Kidney (tissue), 14 donors: ENCODE measurements around the gene GNG5. TPM values are rescaled to one million over a fixed set of nuclear protein-coding genes. Genes with fewer than 3 reads are reported as not detected.

Source experiments
- DNase-seq, 5 donors: peaks; one replicate each; pipeline ENCODE4 v3.0.0-alpha.2; 2013 to 2020
- FAIRE-seq: peaks from 2 replicates; lab custom pipeline; 2012; peaks lifted over from hg19 to GRCh38; lab: Jason Lieb, UNC
- H3K27ac ChIP-seq, 2 donors: one replicate each; pipeline ENCODE4 v1.7.0; 2013; ENCODE audit warnings: low read depth in 2 of 2, low read length in 2 of 2, inconsistent platforms in 1 of 2
- H3K27me3 ChIP-seq: one replicate; pipeline ENCODE4 v1.7.1; 2013; ENCODE audit warnings: low read length, inconsistent platforms; ENCODE audit not compliant: control insufficient read depth, insufficient read depth
- H3K36me3 ChIP-seq, 3 donors: one replicate each; pipeline versions ENCODE4 v1.7.0 to v1.7.1; 2013; ENCODE audit warnings: low read length in 3 of 3, control low read depth in 1 of 3, inconsistent platforms in 1 of 3; ENCODE audit not compliant: insufficient read depth in 3 of 3, control insufficient read depth in 2 of 3
- H3K4me1 ChIP-seq, 3 donors: one replicate each; pipeline versions ENCODE4 v1.7.0 to v1.7.1; 2013; ENCODE audit warnings: low read length in 3 of 3, inconsistent platforms in 1 of 3, low read depth in 1 of 3; ENCODE audit not compliant: control insufficient read depth in 2 of 3, insufficient read depth in 2 of 3
- H3K4me3 ChIP-seq, 3 donors: one replicate each; pipeline versions ENCODE4 v1.7.0 to v1.8.1; 2013; ENCODE audit warnings: low read length in 3 of 3, control low read depth in 1 of 3, inconsistent platforms in 1 of 3
- H3K9ac ChIP-seq, 3 donors: one replicate each; pipeline versions ENCODE4 v1.7.0 to v1.7.1; 2013; ENCODE audit warnings: low read length in 3 of 3, control low read depth in 1 of 3, inconsistent platforms in 1 of 3
- H3K9me3 ChIP-seq, 3 donors: one replicate each; pipeline versions ENCODE4 v1.7.0 to v1.7.1; 2013; ENCODE audit warnings: low read length in 3 of 3, control low read depth in 1 of 3, inconsistent platforms in 1 of 3; ENCODE audit not compliant: control insufficient read depth in 2 of 3, insufficient read depth in 1 of 3
- CTCF ChIP-seq: IDR thresholded peaks from 3 replicates; pipeline ENCODE4 v1.5.1; 2012; ENCODE audit warnings: mild to moderate bottlenecking, moderate library complexity, borderline replicate concordance; ENCODE audit not compliant: insufficient read depth; ENCODE audit errors: extremely low read depth
- intact Hi-C: fragments of 100-400 bp; cut with DNase I; formaldehyde crosslinking; loops from one replicate; pipeline ENCODE4 v1.11.1; 2022
- polyA plus RNA-seq: library from polyadenylated mRNA; stranded (reverse); fragments of 350-450 nt; fragmentation: Illumina TruSeq; extraction: RNeasy Lipid Tissue Mini Kit (QIAGEN cat#74804); gene quantifications from one replicate; pipeline ENCODE4 v1.2.3, GENCODE V29; 2014; ENCODE audit warnings: low read depth, low replicate concordance; ENCODE audit not compliant: insufficient read depth
- total RNA-seq: library from RNA; stranded (reverse); fragmentation: NEBNext Ultra II Directional; extraction: Animal tissue kit (Norgen Biotek cat#: 25700); gene quantifications from one replicate; pipeline ENCODE4 v1.2.1, GENCODE V29; 2021
- donor health status: control.
- donor health status: control.
- donor health status: control.
- donor health status: control.
- donor health status: control.
- donor health status: DM: yes; HTN: yes; CAD: no.
- donor health status: Normal renal cell carcinoma (clear cell type).

Gene GNG5
- total and polyA plus RNA-seq, 2 donors from 2014 or later, result 87.9 to 304 TPM

- Histone ChIP-seq H3K9me3 (no peaks in the 10 kb centered on the region), H3K4me3 (no peak overlapping the region), H3K27me3 (no peaks in the 10 kb centered on the region), H3K36me3 (peaks cover 9 to 25% (median 11%) of the 10 kb centered on the region in 3 donors), H3K4me1 (peaks cover 0 to 2% (median 0%) of the 10 kb centered on the region in 3 donors), H3K27ac (no peak overlapping the region), H3K9ac (no peak overlapping the region)
- no peak for FAIRE-seq
- no peak for DNase-seq
- TF ChIP-seq CTCF, result no peak
- intact Hi-C loops, result no loop called here
These were observed 9.9 kb downstream of the GNG5 start for GRCh38 chr1:84496498-84496897.

GRCh38 chr1:84493747-84494146, 12.6 kb downstream of the GNG5 start:
- H3K4me3 ChIP-seq, result no peak overlapping the region
- H3K9ac ChIP-seq, result no peak overlapping the region
- DNase-seq, result no peak
- FAIRE-seq, result no peak
- H3K4me1 ChIP-seq, result no peaks in the 10 kb centered on the region
- H3K27ac ChIP-seq, result no peak overlapping the region
- intact Hi-C loops, result no loop called here
- H3K9me3 ChIP-seq, result no peaks in the 10 kb centered on the region
- H3K27me3 ChIP-seq, result no peaks in the 10 kb centered on the region
- TF ChIP-seq CTCF, result no peak
- H3K36me3 ChIP-seq, result peaks cover 6 to 39% (median 14%) of the 10 kb centered on the region in 3 donors

GRCh38 chr1:84492726-84493125, 13.7 kb downstream of the GNG5 start:
- Histone ChIP-seq H3K27me3 (no peaks in the 10 kb centered on the region), H3K4me1 (no peaks in the 10 kb centered on the region), H3K27ac (no peak overlapping the region), H3K36me3 (peaks cover 4 to 29% (median 14%) of the 10 kb centered on the region in 3 donors), H3K9ac (no peak overlapping the region), H3K4me3 (no peak overlapping the region), H3K9me3 (no peaks in the 10 kb centered on the region)
- FAIRE-seq, result no peak
- DNase-seq, result no peak
- intact Hi-C loops, result no loop called here
- no peak for TF ChIP-seq CTCF

GRCh38 chr1:84489766-84490165, 16.6 kb downstream of the GNG5 start:
- H3K9me3 ChIP-seq, result no peaks in the 10 kb centered on the region
- intact Hi-C loops, result no loop called here
- no peak for TF ChIP-seq CTCF
- no peak for FAIRE-seq
- no peak overlapping the region for H3K9ac ChIP-seq
- DNase-seq, result no peak
- H3K4me3 ChIP-seq, result no peak overlapping the region
- no peak overlapping the region for H3K27ac ChIP-seq
- no peaks in the 10 kb centered on the region for H3K27me3 ChIP-seq
- peaks cover 4 to 31% (median 8%) of the 10 kb centered on the region in 3 donors for H3K36me3 ChIP-seq
- no peaks in the 10 kb centered on the region for H3K4me1 ChIP-seq
